CD4-positive, alpha-beta T cell treated with Interleukin-15 for 4 hours (primary cell): ENCODE data around the gene RASA3.
"Not testable (repeated sequence)": the region's sequence is repeated elsewhere in the genome, so short reads cannot be mapped to it uniquely, and the experiment has no call there.

Experiments used
- DNase-seq: peaks from one replicate; pipeline ENCODE4 v3.0.0-alpha.2; 2020; ENCODE audit warnings: low spot score

RASA3 gene

GRCh38 chr13:113988859-113989258 lies 143.6 kb downstream of the RASA3 start:
- not testable (repeated sequence) for DNase-seq

- DNase-seq: no peak
Measured at GRCh38 chr13:113982296-113982661, 150.1 kb downstream of the RASA3 start.

GRCh38 chr13:113981611-113982295 lies 150.7 kb downstream of the RASA3 start:
- DNase-seq: no peak

- no peak for DNase-seq
Measured at GRCh38 chr13:113981194-113981605, 151.2 kb downstream of the RASA3 start.

- DNase-seq: no peak
Measured at GRCh38 chr13:113980489-113981064, 151.8 kb downstream of the RASA3 start.

GRCh38 chr13:113979791-113980471 lies 152.5 kb downstream of the RASA3 start:
- no peak for DNase-seq

DNA sequence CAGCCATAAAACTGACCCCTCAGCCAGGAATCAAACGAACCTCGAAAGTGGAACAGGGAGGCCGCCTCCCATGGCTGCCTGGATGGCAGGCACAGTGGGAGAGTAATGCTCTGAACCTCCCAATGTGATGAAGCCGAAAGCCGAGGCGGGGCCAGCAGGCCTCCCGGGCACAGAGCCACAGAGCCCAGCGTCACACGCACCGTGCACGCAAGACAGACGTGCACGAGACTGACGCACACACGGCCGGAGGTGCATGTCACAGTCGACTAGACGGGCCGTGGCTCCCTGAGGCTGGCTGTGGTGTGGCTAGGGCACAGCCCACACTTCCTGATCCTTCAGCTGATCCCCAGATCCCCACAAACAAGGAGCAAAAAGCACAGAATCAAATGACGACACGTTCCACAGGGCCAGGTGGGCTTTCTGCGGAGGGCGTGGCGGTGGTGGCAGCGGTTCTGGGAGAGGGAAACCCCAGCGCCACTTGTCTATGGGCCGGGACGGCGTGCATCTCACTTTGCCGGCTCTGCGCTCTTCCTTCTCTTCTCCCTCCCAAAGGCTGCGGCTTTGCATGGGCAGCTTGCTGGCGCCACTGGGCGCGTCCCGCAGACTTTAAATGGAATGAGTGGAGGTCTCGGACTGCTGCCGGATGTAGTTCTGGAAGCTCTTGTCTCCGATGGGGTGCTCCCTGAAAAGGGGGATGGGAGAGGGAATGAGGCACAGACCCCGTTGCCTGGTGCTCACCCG lies 153.5 kb downstream of the RASA3 start:
- no peak for DNase-seq

DNA sequence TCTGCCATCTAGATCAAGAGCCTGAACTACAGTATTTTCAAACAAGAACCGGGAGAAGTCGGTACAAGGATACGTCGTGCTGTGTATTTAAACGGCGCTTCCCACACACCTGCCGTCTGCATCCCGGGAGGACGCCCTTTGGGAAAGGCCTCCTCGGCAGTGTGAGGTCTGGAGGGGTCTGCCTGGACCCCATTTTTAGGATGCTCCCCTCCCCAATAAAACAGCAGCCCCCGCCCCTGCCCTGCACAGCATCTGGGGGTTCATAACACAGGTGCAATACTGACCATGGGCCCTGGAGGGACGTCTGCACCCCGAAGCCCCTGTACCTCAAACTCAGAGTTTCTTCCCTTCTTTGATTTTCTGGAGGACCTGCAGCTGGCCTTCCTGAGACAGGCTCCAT lies 154.4 kb downstream of the RASA3 start:
- no peak for DNase-seq

GRCh38 chr13:113976711-113977684 lies 155.4 kb downstream of the RASA3 start:
- DNase-seq: no peak

DNA sequence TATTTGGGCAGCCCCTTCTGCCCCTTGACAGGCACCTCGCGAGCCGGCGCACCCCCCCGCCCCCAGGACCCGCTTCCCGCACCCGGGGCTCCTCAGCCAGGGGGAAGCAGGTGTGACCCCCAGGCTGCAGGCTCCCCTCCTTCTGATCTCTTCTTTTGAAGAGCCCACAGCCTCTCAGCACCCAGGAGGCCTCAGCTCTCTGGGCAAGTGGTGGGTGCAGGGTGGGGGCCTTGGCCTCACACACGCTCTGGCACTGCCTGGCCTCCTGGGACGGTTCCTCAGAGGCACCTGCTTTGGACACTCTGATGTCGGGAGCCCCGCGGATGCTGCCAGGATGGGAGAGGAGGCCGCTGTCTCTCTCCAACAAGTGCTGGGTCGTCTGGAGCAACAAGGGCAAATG lies 157.0 kb downstream of the RASA3 start:
- no peak for DNase-seq

GRCh38 chr13:113974304-113975281 lies 157.8 kb downstream of the RASA3 start:
- DNase-seq: no peak

DNA sequence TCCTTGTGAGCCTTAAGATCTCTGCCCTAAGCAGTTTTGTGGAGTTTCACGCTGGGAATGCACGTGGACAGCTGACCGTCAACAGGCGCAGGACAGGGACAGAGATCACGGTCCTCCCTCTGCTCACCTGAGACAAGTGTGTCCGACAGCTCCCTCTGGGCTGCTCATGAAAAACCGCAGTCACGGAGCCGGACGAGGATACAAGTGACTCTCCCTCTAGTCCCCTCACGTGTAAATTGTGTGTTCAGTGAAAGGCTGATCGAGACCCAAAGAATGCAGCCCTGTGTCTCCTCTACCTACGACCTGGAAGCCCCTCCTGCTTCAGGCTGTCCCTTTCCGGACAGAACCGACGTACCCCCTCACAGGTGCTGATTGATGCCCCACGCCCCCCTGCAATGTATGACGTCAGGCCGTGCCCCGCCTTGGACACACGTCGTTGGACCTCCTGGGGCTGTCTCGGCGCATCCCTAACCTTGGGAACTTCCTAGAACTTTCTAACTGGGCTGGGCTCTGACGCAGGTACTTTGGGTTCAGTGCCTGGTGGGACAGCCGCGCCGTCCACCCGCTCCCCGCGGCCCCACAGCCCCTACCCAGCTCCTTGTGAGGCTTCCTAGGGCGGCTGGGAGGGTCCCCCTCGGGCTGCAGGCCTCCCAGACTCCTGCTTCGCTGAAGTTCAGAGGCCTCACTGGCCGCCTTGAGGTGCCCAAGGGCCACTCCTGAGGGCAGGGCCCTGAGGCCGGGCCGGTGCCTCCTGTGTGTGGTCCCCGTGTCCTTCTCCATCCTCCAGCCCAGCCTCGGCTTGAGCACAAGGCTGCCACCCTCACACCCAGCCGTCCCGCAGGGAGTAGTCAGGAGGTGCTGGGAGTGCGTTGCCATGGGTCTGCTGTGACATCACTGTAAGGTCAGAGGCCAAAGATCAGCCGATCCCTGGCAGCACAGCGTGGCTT lies 158.9 kb downstream of the RASA3 start, which contains the start of gene C13orf46:
Gene C13orf46 (minus strand): TSS at position 859 of the 947 bp plus-strand sequence. CDS start 79 bp downstream, at position 780.
- DNase-seq: no peak

DNA sequence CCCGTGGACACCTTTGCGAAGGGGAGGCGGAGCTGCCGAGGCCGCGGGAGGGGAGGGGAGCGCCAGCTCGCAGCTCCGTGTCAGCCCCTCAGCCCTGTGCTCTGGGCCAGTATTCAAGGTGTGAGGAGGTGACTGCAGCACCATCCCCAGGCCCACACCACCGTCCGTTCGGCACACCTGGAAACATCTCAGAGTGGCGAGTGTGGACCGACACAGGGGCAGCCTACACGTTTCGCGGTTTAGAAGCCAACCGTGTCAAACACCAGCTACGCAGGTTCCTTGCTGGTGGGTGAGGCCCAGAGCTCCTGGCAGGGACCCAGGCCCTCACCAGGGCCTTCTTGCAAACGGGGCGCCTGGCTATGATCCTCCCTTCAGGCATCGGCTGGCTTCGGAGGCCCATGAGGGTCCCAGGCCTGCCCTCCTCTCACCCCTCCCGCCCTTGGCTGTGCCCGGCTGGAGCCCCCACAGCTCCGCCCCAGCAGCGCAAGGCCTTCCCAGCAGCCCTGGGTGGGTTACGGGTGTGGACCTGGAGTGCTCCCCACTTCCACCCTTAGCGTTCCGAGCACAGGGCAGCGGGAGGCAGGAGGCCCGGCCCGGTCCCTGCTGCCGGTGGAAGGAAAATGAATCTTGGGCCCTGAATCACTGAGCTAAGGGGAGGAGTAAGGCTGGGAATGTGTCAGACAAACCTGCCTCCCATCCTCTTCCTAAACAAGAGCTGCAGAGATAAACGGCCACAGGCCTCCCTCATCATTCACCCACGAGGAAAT lies 159.8 kb downstream of the RASA3 start:
- DNase-seq: no peak

GRCh38 chr13:113971471-113972231 lies 160.8 kb downstream of the RASA3 start:
- no peak for DNase-seq

- no peak for DNase-seq
Measured at GRCh38 chr13:113970810-113971470, 161.5 kb downstream of the RASA3 start.

DNA sequence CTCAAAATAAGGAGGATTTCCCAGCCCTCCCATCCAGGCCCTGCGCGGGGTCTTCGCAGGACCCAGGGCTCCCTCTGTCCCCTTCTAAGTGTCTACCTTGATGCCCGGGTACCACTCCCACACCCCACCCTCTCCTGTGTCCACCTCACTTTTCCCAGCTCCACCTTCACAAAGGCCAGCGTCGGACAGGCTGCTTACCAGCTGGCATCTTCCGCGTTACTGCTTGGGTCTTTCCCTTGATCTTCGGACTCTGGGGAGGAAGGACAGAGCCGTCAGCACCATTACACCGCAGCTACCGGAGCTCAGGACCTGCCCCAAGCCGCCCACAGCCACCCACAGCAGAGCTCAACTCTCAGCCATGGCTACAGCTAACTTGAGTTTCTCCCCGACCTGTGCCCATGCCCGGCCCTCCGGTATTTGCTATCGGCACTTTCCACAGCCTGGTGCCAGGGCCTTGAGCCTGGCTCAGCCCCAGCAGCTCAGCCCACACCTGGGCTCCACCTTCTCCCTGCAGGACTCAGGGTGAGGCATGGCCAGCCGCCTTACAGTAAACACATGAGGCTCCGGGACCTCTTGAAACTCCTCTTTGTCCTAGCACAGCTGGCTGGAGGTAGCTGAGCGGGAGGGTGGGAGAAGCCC lies 162.3 kb downstream of the RASA3 start:
- DNase-seq: no peak
